ENCODE results near the gene MAN1B1.
A peak's percentile ranks its signal among the peaks of the same experiment; 100 is the strongest.

MAN1B1 gene

DNA sequence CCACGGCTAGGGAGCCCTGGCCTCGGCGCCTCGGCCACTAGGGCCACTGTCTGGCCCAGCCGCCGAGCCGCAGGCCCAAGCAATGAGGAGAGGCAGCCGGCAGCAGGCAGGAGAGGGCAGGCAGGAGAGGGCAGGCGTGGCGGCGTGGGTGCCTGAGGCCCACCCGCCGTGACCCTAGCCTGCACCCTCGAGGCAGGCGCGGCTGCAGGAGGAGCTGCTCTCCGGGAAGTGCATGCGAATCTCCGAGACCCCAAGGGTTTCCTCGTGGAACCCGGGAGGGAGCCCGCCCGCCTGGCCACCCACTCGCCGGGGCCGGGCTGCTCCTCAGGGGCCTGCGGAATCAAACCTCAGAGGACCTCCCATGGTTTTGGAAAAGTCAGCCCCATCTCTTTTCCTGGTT is 61.5 kb downstream of the MAN1B1 start:
- DNase-seq, result no peak

GRCh38 chr9:137148661-137149060 is 61.9 kb downstream of the MAN1B1 start:
- no peak for DNase-seq

DNA sequence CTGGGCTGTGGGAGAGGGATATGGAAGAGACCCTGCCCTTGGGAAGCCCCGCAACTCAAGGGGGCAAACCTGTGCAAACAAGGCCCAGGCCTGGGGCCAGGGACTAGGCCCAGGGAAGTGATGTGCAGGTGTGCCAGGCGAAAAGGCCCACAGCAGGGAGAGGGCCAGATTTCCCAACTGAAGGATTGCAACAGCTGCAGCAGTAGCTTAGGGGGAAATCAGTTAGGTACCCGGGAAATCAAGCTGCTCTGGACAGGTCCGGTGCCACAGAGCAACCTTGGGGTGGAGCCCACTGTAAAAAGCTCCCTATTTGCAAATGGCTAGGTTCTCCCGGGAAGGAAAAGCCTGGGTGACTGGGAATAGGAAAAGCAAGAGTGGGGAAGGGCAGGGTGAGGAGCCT is 62.6 kb downstream of the MAN1B1 start:
- DNase-seq, result no peak

DNA sequence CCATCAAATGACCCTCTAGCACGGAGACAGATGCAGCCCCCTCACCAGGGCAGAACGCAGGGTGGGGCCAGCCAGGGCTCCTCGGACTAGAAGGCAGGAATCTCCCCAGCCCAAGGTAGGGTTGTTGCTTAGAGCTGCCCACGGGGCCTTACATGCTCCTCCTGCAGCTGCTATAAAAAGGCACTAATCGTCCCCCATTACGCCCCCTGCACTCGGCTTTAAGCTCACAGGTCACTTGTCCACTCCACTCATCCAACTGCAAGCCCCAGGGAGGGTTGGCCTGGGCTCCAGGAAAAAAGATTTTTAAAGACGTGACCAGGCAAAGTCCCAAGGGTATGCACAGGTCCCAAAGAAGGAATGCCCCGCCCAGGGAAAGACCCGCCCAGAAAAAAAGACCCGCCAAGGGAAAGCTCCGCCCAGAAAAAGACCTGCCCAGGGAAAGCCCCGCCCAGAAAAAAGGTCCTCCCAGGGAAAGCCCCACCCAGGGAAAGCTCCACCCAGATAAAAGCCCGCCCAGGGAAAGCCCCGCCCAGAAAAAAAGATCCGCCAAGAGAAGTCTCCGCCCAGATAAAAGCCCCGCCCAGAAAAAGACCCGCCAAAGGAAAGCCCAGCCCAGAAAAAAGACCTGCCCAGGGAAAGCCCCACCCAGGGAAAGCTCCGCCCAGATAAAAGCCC is 63.3 kb downstream of the MAN1B1 start:
- DNase-seq, result no peak

GRCh38 chr9:137150617-137151457 is 64.1 kb downstream of the MAN1B1 start:
- peak; percentile 86 to 87 for DNase-seq

GRCh38 chr9:137152844-137153405 is 66.1 kb downstream of the MAN1B1 start:
- no peak for DNase-seq

DNA sequence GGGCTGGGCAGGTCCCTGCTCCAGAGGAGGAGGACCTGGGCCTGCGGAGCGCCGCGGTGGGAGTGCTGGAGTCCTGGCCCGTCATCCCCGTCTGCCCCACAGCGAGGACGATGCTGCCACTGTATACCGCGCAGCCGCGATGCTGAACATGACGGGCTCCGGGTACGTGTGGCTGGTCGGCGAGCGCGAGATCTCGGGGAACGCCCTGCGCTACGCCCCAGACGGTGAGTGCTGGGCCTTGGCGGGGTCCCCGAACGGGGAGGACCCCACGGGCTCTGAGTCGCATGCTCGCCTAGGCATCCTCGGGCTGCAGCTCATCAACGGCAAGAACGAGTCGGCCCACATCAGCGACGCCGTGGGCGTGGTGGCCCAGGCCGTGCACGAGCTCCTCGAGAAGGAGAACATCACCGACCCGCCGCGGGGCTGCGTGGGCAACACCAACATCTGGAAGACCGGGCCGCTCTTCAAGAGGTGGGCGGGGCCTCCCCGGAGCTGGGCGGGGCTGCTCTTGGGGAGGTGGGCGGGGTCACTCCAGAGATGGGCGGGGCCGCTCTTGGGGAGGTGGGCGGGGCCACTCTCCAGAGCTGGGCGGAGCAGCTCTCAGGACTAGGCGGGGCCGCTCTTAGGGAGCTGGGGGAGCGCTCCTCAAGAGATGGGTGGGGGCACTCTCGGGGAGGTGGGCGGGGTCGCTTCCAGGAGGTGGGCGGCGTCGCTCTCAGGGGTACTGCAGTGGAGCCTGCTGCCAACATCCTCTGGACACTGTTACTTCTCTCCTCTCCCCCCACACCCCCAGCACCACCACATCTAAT is 70.0 kb downstream of the MAN1B1 start:
- peak; percentile 72 to 78 for DNase-seq

DNA sequence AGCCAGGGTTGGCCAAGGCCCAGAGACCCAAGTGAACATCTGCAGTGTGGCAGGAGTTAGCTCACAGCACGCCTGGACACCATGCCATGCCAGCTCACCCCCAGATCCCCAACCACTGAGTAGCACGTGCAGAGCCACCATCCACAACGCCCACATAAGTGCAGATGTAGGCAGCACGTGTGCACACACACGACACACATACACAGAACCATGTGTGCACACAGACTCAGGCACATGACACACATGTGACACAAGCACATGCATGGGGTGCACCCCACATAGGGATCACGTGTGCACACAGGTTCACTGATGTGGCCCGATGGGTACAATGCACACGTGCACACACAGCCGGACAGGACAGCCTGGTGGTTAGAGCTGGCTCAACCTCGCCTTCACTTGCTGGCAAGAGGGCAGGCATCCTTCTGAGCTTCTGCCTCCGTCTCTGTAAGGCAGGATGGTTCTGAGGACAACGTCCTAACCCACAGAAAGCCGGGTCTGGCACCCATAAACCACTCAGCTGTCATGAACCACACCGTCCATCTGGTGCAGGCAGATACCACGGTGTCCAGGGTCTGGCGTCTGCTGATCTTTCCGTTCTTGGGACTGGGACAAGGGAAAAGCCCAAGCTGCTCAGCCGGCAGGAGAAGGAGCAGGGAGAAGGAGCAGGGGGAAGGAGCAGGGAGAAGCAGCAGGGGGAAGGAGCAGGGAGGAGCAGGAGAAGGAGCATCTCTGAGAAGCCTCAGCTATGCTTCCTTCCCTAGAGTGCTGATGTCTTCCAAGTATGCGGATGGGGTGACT is 71.0 kb downstream of the MAN1B1 start:
- DNase-seq, result no peak

DNA sequence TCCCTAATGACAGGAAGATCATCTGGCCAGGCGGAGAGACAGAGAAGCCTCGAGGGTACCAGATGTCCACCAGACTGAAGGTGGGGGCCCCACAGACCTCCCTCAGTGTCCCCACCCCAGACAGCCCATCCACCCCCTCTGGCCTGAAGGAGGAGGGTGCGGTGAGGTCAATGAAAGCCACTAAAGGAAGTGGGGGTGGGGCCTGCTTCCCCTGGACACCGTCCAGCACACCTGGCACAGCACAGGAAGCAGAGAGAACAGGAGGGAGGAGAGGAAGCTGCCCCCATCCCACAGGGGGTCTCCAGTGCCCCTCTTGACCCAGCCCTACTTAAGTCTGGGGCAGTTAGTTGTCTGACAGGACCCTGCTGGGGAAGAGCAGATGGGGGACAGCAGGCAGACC is 71.8 kb downstream of the MAN1B1 start:
- DNase-seq, result no peak

Measured in activated T-cell treated with anti-CD3 and anti-CD28 coated beads, Interleukin-2, amount 50 U/mL, for 48 hours (primary cell).